ENCODE measurements around the gene RPS14.

The RPS14 gene

DNA sequence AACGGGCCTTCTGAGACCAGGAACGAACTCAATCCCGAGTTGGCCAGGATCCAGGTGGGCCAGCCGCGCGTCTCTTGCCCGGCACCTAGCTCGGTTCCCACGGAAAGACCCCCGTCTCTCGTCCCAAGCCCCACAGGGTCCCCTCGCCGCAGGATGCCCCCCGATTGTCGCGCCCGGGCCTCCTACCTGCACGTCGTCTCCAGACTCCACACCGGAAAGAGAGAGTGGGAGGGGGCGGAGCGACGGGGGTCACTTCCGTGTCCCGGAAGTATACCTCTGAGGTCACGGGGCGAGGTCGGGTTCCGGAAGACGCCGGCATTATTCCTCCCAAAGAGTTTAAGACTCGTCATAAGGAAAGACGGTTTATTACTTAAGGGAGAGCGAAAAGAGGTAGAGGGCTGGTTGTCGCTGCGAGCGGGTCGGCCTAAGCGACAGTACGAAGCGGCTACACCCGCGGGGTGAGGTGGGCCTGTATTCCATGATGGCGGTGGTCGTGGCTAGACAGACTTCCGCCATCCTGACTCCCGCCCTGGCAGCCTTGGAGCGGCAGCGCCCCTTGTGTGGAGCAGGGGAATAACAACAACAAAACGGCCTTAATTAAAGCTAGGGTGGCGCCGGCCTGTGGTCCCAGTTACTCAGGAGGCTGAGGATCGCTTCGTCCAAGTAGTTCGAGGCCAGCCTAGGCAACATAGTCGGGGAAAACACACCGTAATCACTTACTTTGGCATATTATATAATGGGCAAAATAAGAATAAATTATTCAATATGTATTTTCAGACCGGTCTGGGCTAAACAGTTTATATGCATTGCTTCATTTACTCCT lies at the start of gene RPS14:
Gene RPS14 (minus strand): TSS at position 223 of the 823 bp plus-strand sequence. CDS start 2,006 bp downstream, outside the sequence.
- DNase-seq = peak; percentile 94

DNA sequence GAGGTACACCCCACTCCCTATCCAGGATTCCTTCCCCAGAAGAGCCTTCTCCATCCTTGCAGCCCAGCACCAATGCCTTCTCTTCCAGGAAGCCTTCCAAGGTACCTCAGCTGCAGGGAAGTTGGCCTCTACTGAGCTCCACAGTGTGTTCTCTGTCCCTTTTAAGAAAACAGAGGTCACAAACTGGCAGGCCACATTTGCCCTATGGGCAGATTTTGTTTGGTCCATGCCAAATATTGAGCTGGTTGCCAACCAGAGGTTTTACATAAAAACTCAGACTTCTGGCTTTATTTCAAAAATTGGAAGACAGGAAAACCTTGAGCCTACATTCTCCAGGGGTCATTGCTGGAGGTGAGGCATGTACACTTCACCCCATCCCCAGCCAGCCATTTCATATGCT lies 49.4 kb upstream of the RPS14 start:
- no peak for DNase-seq

DNA sequence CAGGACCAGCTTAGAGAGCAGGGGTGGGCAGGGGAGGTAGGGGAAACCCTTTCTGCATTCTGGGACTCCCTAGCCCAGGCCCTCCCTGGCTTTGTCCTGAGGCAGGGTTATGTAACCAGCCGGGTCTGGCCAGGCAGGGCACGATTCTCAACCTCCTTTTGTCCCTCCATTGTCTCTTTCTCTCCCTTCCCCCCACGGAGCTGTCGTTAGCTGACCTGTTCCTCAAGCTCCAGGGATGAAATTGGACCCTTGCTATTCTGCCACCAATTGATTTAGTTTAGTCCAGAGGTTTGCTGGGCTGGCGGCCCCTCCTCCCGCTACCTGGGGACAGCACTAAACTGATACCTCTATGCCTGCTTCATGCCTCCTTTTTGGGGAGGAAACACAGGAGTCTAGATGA lies 49.0 kb upstream of the RPS14 start:
- no peak for DNase-seq

DNA sequence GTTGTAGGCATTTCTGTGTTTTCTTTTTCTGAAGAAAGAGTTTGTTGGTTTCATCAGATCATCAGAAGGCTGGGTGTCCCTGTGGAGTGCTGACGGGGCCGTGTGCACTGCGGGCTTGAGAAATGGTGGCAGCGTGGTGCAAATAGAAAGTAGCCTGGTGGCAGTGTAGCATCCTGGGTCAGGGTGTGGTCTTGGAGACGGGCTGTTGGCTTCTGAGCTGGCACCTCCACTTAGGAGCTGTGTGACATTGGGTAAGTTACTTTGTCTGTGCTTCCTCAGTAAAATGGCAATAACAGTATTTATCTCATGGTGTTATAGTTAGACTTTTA lies 48.4 kb upstream of the RPS14 start:
- DNase-seq = no peak

DNA sequence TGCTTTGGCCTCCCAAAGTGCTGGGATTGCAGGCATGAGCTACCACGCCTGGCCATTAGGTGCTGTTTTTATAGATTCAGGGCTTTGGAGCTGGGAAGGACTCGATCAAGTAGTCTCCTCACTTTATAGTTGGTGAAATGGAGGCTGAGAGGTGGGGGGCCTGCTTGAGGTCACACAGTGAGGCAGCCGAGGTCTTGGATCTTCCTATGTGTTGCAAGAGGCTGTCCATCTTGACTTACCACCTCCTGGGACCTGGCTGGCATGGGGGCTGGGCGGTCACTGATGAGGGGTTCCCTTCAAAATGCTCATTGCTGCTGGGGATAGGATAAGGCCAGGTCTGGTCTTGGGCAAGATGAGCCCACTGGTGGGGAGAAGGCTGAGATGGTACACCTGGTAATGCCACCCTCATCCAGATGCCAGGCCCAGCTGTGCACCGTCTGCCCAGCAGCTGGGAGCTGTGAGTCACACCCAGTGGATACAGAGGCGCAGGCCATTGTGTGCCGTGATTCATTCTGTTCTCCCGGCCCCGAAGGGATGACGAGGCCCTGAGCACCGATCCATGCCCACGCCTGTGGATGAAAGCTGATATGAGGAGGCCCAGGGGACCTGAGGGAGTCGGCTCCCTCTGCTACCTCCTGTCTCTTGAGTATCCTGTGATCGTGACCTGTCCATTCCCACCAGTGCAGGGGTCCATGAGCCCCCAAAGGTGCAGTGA lies 47.9 kb upstream of the RPS14 start:
- no peak for DNase-seq

DNA sequence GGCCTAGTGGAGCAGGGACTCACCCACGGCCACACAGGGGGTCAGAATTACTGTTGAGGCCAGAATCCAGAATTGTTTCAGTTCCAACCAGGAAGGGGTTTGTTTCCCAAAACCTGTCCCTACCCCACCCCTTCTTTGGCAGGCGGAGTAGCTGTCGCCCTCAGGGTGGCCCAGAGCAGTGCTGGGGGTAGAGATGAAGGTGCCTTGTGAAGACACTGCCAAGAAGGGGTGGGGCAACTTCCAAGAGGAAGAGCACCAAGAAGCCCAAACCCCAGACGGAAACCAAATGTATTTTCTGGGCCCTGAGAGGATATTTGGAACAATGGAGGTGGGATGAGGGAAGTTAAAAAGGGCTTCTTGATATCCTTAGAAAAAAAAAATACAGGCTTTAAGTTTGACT lies 47.0 kb upstream of the RPS14 start:
- DNase-seq = no peak

GRCh38 chr5:150496098-150496497 lies 46.6 kb upstream of the RPS14 start:
- DNase-seq = no peak

GRCh38 chr5:150492621-150493020 lies 43.1 kb upstream of the RPS14 start:
- no peak for DNase-seq

- DNase-seq = no peak
Measured at GRCh38 chr5:150491876-150492275, 42.3 kb upstream of the RPS14 start.

DNA sequence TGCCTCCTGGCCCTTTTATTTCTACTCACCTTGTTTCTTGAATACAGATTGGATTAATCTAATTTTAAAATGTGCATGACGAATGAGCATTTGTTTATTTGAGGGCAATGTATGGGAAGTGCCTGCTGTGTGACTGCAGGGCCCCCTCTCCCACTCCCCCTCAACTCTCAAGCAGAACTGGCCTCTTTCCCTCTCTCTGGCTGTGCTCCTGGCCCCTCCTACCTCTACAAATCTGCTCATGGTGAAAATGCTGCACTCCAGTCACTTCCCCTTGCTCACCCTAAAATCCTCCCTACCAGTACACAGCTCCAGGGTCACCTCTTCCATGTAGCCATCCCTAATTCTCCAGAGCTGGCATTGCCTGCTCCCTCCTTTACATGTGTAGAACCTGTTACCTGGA lies 41.2 kb upstream of the RPS14 start:
- no peak for DNase-seq

DNA sequence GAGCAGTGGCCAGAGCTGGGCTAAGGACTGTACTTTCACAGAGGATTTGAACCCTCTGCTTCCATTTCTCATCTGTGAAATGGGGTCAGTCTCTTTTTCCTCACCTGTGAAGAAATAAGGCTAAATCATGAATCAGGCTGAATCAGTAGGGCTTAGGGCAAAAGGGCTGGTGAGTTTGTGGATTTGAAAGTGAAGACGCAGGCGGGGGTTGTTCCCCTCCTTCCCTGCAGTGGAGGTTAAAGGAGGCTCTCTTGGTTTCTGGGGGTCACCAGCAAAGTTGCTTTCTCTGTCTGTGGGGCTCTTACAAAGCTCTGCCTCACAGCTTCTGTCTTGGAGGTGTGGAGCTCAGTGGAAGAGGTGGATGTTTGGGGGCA lies 40.7 kb upstream of the RPS14 start:
- no peak for DNase-seq

GRCh38 chr5:150489360-150490295 lies 40.1 kb upstream of the RPS14 start:
- no peak for DNase-seq

DNA sequence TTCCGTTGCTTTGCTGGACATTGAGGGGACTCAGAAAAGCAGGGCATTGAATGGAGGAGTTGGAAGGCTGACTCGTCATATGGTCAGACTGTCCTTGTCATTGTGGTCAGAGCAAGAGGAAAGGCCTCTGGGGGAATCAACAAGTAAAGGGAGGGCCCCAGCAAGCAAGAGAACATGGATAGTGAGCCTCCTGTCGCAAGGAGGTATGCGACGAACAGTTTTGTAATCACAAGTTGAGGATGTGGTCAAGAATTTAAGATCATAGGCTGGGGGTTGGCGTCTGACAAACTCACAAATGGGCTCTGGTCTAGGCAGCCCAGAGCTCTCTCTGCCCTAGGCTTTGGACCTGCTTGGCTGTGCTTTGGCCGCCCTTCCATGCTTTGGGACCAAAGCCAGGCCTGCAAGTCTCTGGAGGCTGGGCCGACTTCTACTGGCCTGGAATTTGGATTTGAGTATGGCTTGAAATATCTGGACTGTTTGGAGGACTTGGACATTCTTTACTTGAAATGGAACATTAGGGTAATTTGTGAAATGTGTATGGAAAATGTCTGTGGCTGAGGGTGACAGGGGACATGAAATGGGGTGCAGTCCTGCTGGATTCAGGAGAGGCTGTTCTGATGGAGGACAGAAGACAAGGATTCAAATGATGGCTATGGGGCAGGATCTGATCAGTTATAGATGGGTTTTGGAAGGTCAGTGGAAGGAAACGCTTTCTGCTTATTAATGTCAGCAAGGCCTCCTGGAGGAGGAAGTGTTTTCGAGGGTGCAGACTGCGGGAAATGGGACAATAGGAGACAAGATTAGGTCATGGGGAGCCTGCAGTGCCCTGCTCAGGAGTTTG lies 39.2 kb upstream of the RPS14 start:
- DNase-seq = no peak

GRCh38 chr5:150487199-150488061 lies 37.9 kb upstream of the RPS14 start:
- no peak for DNase-seq

- peak; percentile 39 for DNase-seq
Measured at GRCh38 chr5:150486402-150487198, 37.1 kb upstream of the RPS14 start.

DNA sequence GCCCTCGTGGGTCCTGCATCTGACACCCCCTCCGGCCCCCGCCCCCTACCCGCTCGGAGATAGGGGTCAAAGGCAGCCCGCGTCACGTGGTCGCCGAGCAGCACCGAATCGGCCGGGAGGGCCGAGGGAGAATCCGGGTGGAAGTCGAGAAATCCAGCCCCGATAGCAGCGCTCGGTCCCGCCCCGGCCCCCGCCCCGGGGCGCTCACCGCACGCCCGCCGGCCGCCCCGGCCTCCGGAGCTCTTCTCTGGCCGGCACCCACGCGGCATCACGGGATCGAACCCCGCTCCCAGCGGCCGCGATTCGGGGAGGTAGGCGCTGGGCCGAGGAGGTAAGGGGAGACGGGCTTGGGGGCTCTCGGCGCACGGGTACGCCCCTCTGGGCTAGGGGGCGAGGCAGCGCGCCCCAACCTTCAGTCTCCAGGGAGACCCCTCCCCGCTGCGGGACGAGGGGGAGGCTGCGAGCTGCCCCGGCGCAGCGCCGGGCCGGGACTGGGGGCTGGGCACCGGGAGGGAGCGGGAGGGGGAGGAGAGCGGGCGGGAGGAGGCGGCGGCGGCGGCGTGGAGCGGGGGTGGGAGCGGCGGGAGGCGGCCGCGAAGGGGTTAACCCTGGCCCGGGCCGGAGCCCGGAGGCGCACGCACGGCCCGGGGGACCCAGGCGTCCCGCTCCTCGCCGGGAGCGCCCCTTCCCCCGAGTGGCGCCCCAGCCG lies 36.3 kb upstream of the RPS14 start:
- DNase-seq = peak; percentile 19

DNA sequence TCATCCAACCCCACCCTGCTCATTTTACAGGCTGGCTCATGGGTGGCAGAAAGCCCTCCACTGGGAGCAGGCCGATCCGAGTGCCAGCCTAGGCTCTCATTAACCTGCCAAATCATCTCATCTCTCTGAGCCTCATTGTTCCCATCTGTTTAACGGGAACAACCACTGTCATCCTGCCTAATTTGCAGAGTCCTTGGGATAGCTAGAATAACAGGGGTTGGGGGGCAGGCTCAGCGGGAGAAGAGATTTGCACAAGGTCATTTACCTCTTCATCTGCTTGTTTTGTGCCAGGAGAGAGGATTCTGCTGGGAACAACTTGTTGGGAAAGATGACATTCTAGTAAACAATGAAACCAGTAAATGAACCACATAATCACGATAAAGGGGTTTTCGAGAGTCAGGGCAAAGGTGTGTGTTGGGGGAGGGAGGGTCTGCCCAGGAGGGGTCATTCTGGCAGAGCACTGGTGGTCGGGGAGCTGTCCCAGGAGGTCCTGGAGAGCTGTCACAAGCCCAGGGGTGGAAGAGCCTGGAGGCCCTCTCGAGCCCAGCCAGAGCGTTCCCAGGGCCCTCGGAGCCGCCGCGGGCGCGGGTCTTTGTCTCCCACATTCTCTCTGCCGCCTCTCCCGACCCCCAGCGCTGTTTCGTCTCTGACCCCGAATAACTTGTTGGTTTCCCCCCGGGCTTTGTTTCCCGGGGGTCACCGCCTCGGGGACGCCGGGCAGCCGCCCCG lies 35.6 kb upstream of the RPS14 start:
- DNase-seq = no peak

DNA sequence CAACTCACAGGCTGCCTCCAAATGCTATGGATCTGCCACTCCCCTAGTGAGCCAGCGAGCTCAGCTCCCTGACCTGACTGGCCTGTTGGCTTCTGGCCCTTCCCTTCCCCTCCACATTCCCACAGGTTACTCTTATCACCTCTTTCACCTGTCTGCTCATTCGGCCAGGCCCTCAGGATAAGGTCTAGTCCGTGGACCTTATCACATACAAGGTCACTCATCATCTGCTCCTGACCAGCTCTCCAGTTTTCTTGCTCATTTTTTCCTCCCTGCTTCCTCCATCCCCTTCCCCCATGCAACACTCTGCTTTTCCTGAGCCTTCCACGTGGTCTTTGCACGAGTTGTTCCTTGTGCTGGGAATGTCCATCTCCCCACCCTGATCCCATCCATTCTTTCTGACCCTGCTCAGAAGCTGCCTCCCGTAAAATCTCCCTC lies 32.5 kb upstream of the RPS14 start:
- no peak for DNase-seq

- DNase-seq = no peak
Measured at GRCh38 chr5:150481708-150481965, 32.1 kb upstream of the RPS14 start.

Data from CD4-positive, alpha-beta T cell treated with Interleukin-17A for 1 hour (primary cell).